Gastroesophageal sphincter (tissue), 3 donors: Measurements from ENCODE around the gene PGR.

Experiments used
- CTCF ChIP-seq, 4 experiments: fragments of 200-600 bp in 2 of 4; fragments of 450-650 bp in 2 of 4; sonication (generic) in 1 of 4; IDR thresholded peaks; one replicate each; pipeline ENCODE4 v1.5.1; 2017 to 2019; ENCODE audit warnings: antibody characterized with exemption in 4 of 4, mild to moderate bottlenecking in 2 of 4, moderate library complexity in 2 of 4
- EP300 ChIP-seq: sonication (generic); formaldehyde crosslinking; IDR thresholded peaks from one replicate; pipeline ENCODE4 v1.6.1; 2017; ENCODE audit warnings: antibody characterized with exemption, mild to moderate bottlenecking
- POLR2A ChIP-seq, 2 donors: fragments of 450-650 bp; IDR thresholded peaks; one replicate each; pipeline ENCODE4 v1.6.1; 2017; ENCODE audit warnings: antibody characterized with exemption in 2 of 2, mild to moderate bottlenecking in 2 of 2, moderate library complexity in 1 of 2

DNA sequence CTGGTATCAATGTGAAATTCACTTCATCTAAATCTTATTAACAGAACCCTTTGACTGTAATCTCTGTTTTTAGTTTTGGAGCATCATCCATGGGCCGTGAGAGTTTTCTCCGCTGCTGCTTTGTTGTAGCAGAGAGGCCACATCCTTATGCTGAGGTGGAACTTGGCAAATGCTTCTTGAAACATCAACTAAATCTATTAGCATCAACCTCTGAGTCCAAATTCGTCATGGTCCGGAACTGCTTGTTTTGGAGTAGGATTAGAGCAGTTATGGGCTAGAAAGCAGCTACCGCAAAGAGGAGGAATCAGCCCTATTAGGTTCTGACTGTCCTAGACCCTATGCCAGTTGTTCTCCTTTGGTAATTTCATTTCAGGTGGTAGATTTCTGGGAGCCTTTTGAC is 117.7 kb downstream of the PGR start:
- TF ChIP-seq CTCF (IDR thresholded peaks at IDR 0.05) (no peak), POLR2A (IDR thresholded peaks at IDR 0.05) (no peak), EP300 (no peak)
